Stimulated activated CD8-positive, alpha-beta memory T cell treated with anti-CD3 and anti-CD28 coated beads, Interleukin-2, amount 100 ng/mL, for 1 hour (primary cell): ENCODE data around the gene FILIP1.

Source experiments
- DNase-seq, 2 donors: peaks; one replicate each; pipeline ENCODE4 v3.0.0-alpha.2; 2020; ENCODE audit warnings: low read depth in 2 of 2

Gene FILIP1

GRCh38 chr6:75334266-75335040 is 159.1 kb downstream of the FILIP1 start:
- DNase-seq = no peak

GRCh38 chr6:75333676-75334200 is 159.9 kb downstream of the FILIP1 start:
- no peak for DNase-seq

GRCh38 chr6:75331151-75331550 is 162.4 kb downstream of the FILIP1 start:
- DNase-seq = no peak

- no peak for DNase-seq
These were observed 163.9 kb downstream of the FILIP1 start for GRCh38 chr6:75329703-75330102.

GRCh38 chr6:75327807-75328206 is 165.8 kb downstream of the FILIP1 start:
- no peak for DNase-seq

GRCh38 chr6:75326557-75327258 is 166.9 kb downstream of the FILIP1 start:
- no peak for DNase-seq

GRCh38 chr6:75318900-75319299 is 174.7 kb downstream of the FILIP1 start:
- DNase-seq = no peak

GRCh38 chr6:75317503-75318206 is 175.9 kb downstream of the FILIP1 start:
- no peak for DNase-seq

GRCh38 chr6:75315978-75316377 is 177.6 kb downstream of the FILIP1 start:
- DNase-seq = no peak

- no peak for DNase-seq
These were observed 185.2 kb downstream of the FILIP1 start for GRCh38 chr6:75308250-75308988.

GRCh38 chr6:75307364-75308004 is 186.1 kb downstream of the FILIP1 start:
- no peak for DNase-seq

GRCh38 chr6:75306064-75306463 is 187.5 kb downstream of the FILIP1 start:
- DNase-seq = no peak

- no peak for DNase-seq
These were observed 188.0 kb downstream of the FILIP1 start for GRCh38 chr6:75305573-75305972.

- no peak for DNase-seq
These were observed 191.3 kb downstream of the FILIP1 start for GRCh38 chr6:75302280-75302679.

- DNase-seq = no peak
These were observed 192.1 kb downstream of the FILIP1 start for GRCh38 chr6:75301537-75301936.

GRCh38 chr6:75301088-75301487 is 192.5 kb downstream of the FILIP1 start:
- no peak for DNase-seq

- no peak for DNase-seq
These were observed 193.1 kb downstream of the FILIP1 start for GRCh38 chr6:75300531-75300855.

- DNase-seq = no peak
These were observed 193.6 kb downstream of the FILIP1 start for GRCh38 chr6:75299801-75300530.

- no peak for DNase-seq
These were observed 196.5 kb downstream of the FILIP1 start for GRCh38 chr6:75296811-75297779.
